IMR-90 (cell line): ENCODE data around the gene ADAM20. TPM values are rescaled to one million over a fixed set of nuclear protein-coding genes. Genes with fewer than 3 reads are reported as not detected.

Experiments
- ATAC-seq: fragments of 200-7000 bp; cut with Tn5 transposase; 2 replicates; pipeline ENCODE4 v1.9.1; 2020; ENCODE audit warnings: low read depth, mild to moderate bottlenecking, moderate library complexity
- BruUV-seq: library from RNA; stranded (reverse); fragments of 400-500 nt; replicated peaks from 2 replicates; lab custom pipeline; 2021; lab: Mats Ljungman, UMichigan
- CTCF ChIA-PET: fragments of 300-600 bp; formaldehyde crosslinking; extraction: SDS; loops from one replicate; lab custom pipeline; 2021; ENCODE audit warnings: antibody characterized with exemption; lab: Yijun Ruan, JAX
- POLR2A ChIA-PET: fragments of 300-600 bp; sonication (Branson Sonifier 250); formaldehyde crosslinking; loops from one replicate; lab custom pipeline; 2022; ENCODE audit warnings: antibody characterized with exemption; ENCODE audit not compliant: unreplicated experiment; lab: Charles Lee
- DNase-seq: peaks from one replicate; pipeline ENCODE4 v3.0.0; 2013
- H2AFZ ChIP-seq: replicated peaks from 2 replicates; pipeline ENCODE3; 2013; ENCODE audit warnings: low read length, mild to moderate bottlenecking; ENCODE audit not compliant: poor library complexity
- H2AK5ac ChIP-seq: 2 replicates; pipeline ENCODE4 v1.6.1; 2013; ENCODE audit warnings: low read depth, low read length, inconsistent platforms
- H2AK9ac ChIP-seq: replicated peaks from 2 replicates; pipeline ENCODE3; 2013; ENCODE audit warnings: mild to moderate bottlenecking, low read depth, low read length, moderate library complexity; ENCODE audit not compliant: poor library complexity
- H2BK120ac ChIP-seq: 2 replicates; pipeline ENCODE4 v1.6.1; 2013; ENCODE audit warnings: low read depth, low read length, inconsistent platforms
- H2BK15ac ChIP-seq: 3 replicates; pipeline ENCODE4 v1.6.1; 2013; ENCODE audit warnings: low read depth, low read length, inconsistent platforms
- H2BK20ac ChIP-seq: 2 replicates; pipeline ENCODE4 v1.6.1; 2013; ENCODE audit warnings: low read depth, mild to moderate bottlenecking, inconsistent platforms, low read length, moderate library complexity
- H2BK5ac ChIP-seq: 2 replicates; pipeline ENCODE4 v1.6.1; 2013; ENCODE audit warnings: mild to moderate bottlenecking, low read depth, low read length, inconsistent platforms; ENCODE audit not compliant: poor library complexity, severe bottlenecking
- H3K14ac ChIP-seq: replicated peaks from 2 replicates; pipeline ENCODE4 v1.6.1; 2013; ENCODE audit warnings: low read depth, low read length, inconsistent platforms
- H3K18ac ChIP-seq: 2 replicates; pipeline ENCODE4 v1.6.1; 2013; ENCODE audit warnings: low read depth, low read length, control low read depth
- H3K23ac ChIP-seq: 2 replicates; pipeline ENCODE4 v1.6.1; 2013; ENCODE audit warnings: low read depth, low read length, inconsistent platforms
- H3K27ac ChIP-seq: 2 replicates; pipeline ENCODE4 v1.5.1; 2013; ENCODE audit warnings: mild to moderate bottlenecking, control low read depth, low read length; ENCODE audit not compliant: insufficient read depth
- H3K27me3 ChIP-seq: 2 replicates; pipeline ENCODE4 v1.6.1; 2013; ENCODE audit warnings: low read length; ENCODE audit not compliant: control insufficient read depth, insufficient read depth
- H3K36me3 ChIP-seq: 2 replicates; pipeline ENCODE4 v1.6.1; 2013; ENCODE audit warnings: low read length, mixed read lengths; ENCODE audit not compliant: control insufficient read depth, insufficient read depth
- H3K4ac ChIP-seq: 2 replicates; pipeline ENCODE4 v1.6.1; 2013; ENCODE audit warnings: low read depth, low read length, inconsistent platforms
- H3K4me1 ChIP-seq: 2 replicates; pipeline ENCODE4 v1.6.1; 2013; ENCODE audit warnings: low read length, mixed read lengths; ENCODE audit not compliant: control insufficient read depth, insufficient read depth
- H3K4me2 ChIP-seq: 2 replicates; pipeline ENCODE4 v1.6.1; 2013; ENCODE audit warnings: low read depth, mild to moderate bottlenecking, control low read depth, low read length, moderate library complexity
- H3K4me3 ChIP-seq: 2 replicates; pipeline ENCODE4 v1.5.1; 2013; ENCODE audit warnings: low read depth, mild to moderate bottlenecking, control low read depth, low read length, moderate library complexity; ENCODE audit not compliant: insufficient read depth
- H3K56ac ChIP-seq: 2 replicates; pipeline ENCODE4 v1.6.1; 2013; ENCODE audit warnings: low read length, inconsistent platforms; ENCODE audit not compliant: insufficient read depth; ENCODE audit errors: extremely low read depth
- H3K79me1 ChIP-seq, 2 experiments: 2 replicates each; pipeline ENCODE4 v1.6.1; 2013; ENCODE audit warnings: low read length in 2 of 2, inconsistent platforms in 1 of 2, low read depth in 1 of 2
- H3K9ac ChIP-seq: 2 replicates; pipeline ENCODE4 v1.6.1; 2013; ENCODE audit warnings: low read depth, low read length, control low read depth
- H3K9me1 ChIP-seq: 2 replicates; pipeline ENCODE4 v1.6.1; 2013; ENCODE audit warnings: low read length, inconsistent platforms; ENCODE audit not compliant: insufficient read depth
- H3K9me3 ChIP-seq: 2 replicates; pipeline ENCODE4 v1.6.1; 2013; ENCODE audit warnings: low read length; ENCODE audit not compliant: control insufficient read depth, insufficient read depth
- H4K20me1 ChIP-seq: 2 replicates; pipeline ENCODE4 v1.6.1; 2013; ENCODE audit warnings: low read length, inconsistent platforms; ENCODE audit not compliant: insufficient read depth
- H4K5ac ChIP-seq: 2 replicates; pipeline ENCODE4 v1.6.1; 2013; ENCODE audit warnings: mild to moderate bottlenecking, low read depth, low read length, control low read depth
- H4K8ac ChIP-seq, 2 experiments: 2 replicates each; pipeline ENCODE4 v1.6.1; 2013; ENCODE audit warnings: low read depth in 2 of 2, low read length in 2 of 2, control low read depth in 1 of 2, inconsistent platforms in 1 of 2
- H4K91ac ChIP-seq: 2 replicates; pipeline ENCODE4 v1.6.1; 2013; ENCODE audit warnings: low read depth, low read length, inconsistent platforms; ENCODE audit not compliant: insufficient read depth
- BHLHE40 ChIP-seq: fragments of 150-350 bp; IDR thresholded peaks from 2 replicates; pipeline ENCODE4 v1.6.1; 2016; ENCODE audit warnings: mild to moderate bottlenecking, low read depth, low read length
- CEBPB ChIP-seq: IDR thresholded peaks from 2 replicates; pipeline ENCODE4 v1.6.1; 2012; ENCODE audit warnings: low read depth, low read length, improper control_type of control experiment
- CHD1 ChIP-seq: IDR thresholded peaks from 2 replicates; pipeline ENCODE4 v1.6.1; 2012; ENCODE audit warnings: low read depth, low read length, improper control_type of control experiment
- CTCF ChIP-seq: conservative IDR thresholded peaks from 2 replicates; pipeline ENCODE4 v1.5.1; 2012; ENCODE audit warnings: mild to moderate bottlenecking, low read depth, low read length, improper control_type of control experiment
- ELK1 ChIP-seq: fragments of 150-350 bp; IDR thresholded peaks from 2 replicates; pipeline ENCODE4 v1.6.1; 2016; ENCODE audit warnings: low read depth, mild to moderate bottlenecking, low read length, moderate library complexity, borderline replicate concordance
- FOS ChIP-seq: fragments of 150-350 bp; IDR thresholded peaks from 2 replicates; pipeline ENCODE4 v1.6.1; 2016; ENCODE audit warnings: low read depth, low read length
- MAFK ChIP-seq: IDR thresholded peaks from 2 replicates; pipeline ENCODE4 v1.6.1; 2012; ENCODE audit warnings: low read depth, low read length, improper control_type of control experiment
- MAZ ChIP-seq: IDR thresholded peaks from 2 replicates; pipeline ENCODE4 v1.6.1; 2012; ENCODE audit warnings: low read depth, mild to moderate bottlenecking, low read length, improper control_type of control experiment, moderate library complexity, borderline replicate concordance
- MXI1 ChIP-seq: IDR thresholded peaks from 2 replicates; pipeline ENCODE4 v1.6.1; 2012; ENCODE audit warnings: low read depth, mild to moderate bottlenecking, low read length, moderate library complexity, borderline replicate concordance
- NFE2L2 ChIP-seq: fragments of 150-350 bp; IDR thresholded peaks from 2 replicates; pipeline ENCODE4 v1.6.1; 2016; ENCODE audit warnings: low read depth, mild to moderate bottlenecking, low read length
- POLR2A ChIP-seq: IDR thresholded peaks from 2 replicates; pipeline ENCODE4 v1.6.1; 2012; ENCODE audit warnings: mild to moderate bottlenecking, low read depth, low read length
- RAD21 ChIP-seq: IDR thresholded peaks from 2 replicates; pipeline ENCODE4 v1.6.1; 2012; ENCODE audit warnings: low read length, improper control_type of control experiment
- RCOR1 ChIP-seq: IDR thresholded peaks from 2 replicates; pipeline ENCODE4 v1.6.1; 2012; ENCODE audit warnings: mild to moderate bottlenecking, low read length, improper control_type of control experiment; ENCODE audit not compliant: insufficient replicate concordance
- SMC3 ChIP-seq: fragments of 150-350 bp; IDR thresholded peaks from 2 replicates; pipeline ENCODE4 v1.6.1; 2016; ENCODE audit warnings: low read depth, mild to moderate bottlenecking, antibody characterized with exemption, low read length, moderate library complexity
- WGBS, 2 experiments: methylation state at CpG; one replicate each; pipeline versions ENCODE4 v1.1.5 to v1.1.7; 2013; ENCODE audit warnings: missing lambda C conversion rate in 2 of 2; ENCODE audit not compliant: insufficient read length in 1 of 2; ENCODE audit errors: extremely low coverage in 2 of 2; 5-methylcytosine and 5-hydroxymethylcytosine counted together
- dilution Hi-C: fragments of 300-500 bp; cut with HindIII; formaldehyde crosslinking; loops from one replicate; pipeline ENCODE4 v1.14.3; 2018; ENCODE audit warnings: low sequenced_read_pairs; ENCODE audit not compliant: unreplicated experiment
- in situ Hi-C: fragments of 300-500 bp; cut with MboI; formaldehyde crosslinking; loops from 3 replicates; pipeline ENCODE4 v1.14.3; 2019; ENCODE audit warnings: low sequenced_read_pairs, inconsistent platforms, mixed read lengths
- intact Hi-C: fragments of 100-400 bp; cut with micrococcal nuclease; formaldehyde crosslinking; loops from 2 replicates; pipeline ENCODE4 v1.10.0; 2022
- polyA plus RNA-seq, 3 experiments: library from polyadenylated mRNA; depleted of rRNA; stranded (reverse); fragments of >200 nt; gene quantifications; 2 replicates each; pipeline ENCODE4 v1.2.3, GENCODE V29; 2012; ENCODE audit warnings: low replicate concordance in 1 of 3
- total RNA-seq: library from RNA; depleted of rRNA; stranded (reverse); fragments of >200 nt; gene quantifications from 2 replicates; pipeline ENCODE4 v1.2.3, GENCODE V29; 2012
- TF ChIP-seq, protein P1 (sequence below): fragments of 150-350 bp; IDR thresholded peaks from 2 replicates; pipeline ENCODE4 v1.6.1; 2017; ENCODE audit warnings: mild to moderate bottlenecking, antibody characterized with exemption, low read length, low read depth

Gene ADAM20
- total and polyA plus RNA-seq, 2 of the 4 experiments (the other 2 are of a cell fraction) = 0.03 to 0.18 TPM

- Histone ChIP-seq H3K27ac (no peak overlapping the region), H3K23ac (no peak overlapping the region), H3K27me3 (no peaks in the 10 kb centered on the region), H2AK9ac (no peak overlapping the region), H4K91ac (no peak overlapping the region), H2BK20ac (no peak overlapping the region), H2BK120ac (no peak overlapping the region), H4K5ac (no peak overlapping the region), H4K8ac (no peak overlapping the region), H3K4me3 (no peak overlapping the region), H3K18ac (no peak overlapping the region), H3K4me1 (no peaks in the 10 kb centered on the region), H2BK15ac (no peak overlapping the region), H2BK5ac (no peak overlapping the region), H3K56ac (no peak overlapping the region), H3K14ac (no peak overlapping the region), H3K9ac (no peak overlapping the region), H2AFZ (no peak overlapping the region), H3K79me1 (no peaks in the 10 kb centered on the region), H3K4me2 (no peak overlapping the region), H3K4ac (no peak overlapping the region), H4K20me1 (no peaks in the 10 kb centered on the region), H3K9me1 (no peaks in the 10 kb centered on the region), H3K9me3 (0 out of 2 replicates have a peak, but pooled peaks cover 1% of the 10 kb centered on the region), H3K36me3 (no peaks in the 10 kb centered on the region), H2AK5ac (no peak overlapping the region)
- CTCF ChIA-PET = no interaction called here
- BruUV-seq = no TSS peak
- no CpG with 5 or more reads among the region's 4 CpGs for WGBS, 2 experiments
- intact Hi-C loops (no loop called here), in situ Hi-C loops (no loop called here), dilution Hi-C loops (no loop called here)
- no peak for ATAC-seq
- POLR2A ChIA-PET = no interaction called here
- no peak for DNase-seq
- TF ChIP-seq, protein P1, sequence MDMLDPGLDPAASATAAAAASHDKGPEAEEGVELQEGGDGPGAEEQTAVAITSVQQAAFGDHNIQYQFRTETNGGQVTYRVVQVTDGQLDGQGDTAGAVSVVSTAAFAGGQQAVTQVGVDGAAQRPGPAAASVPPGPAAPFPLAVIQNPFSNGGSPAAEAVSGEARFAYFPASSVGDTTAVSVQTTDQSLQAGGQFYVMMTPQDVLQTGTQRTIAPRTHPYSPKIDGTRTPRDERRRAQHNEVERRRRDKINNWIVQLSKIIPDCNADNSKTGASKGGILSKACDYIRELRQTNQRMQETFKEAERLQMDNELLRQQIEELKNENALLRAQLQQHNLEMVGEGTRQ = no peak
- no peak for TF ChIP-seq FOS
- no peak for TF ChIP-seq CTCF
- no peak for TF ChIP-seq MXI1
- TF ChIP-seq SMC3 = no peak
- TF ChIP-seq RCOR1 = no peak
- TF ChIP-seq CEBPB = no peak
- TF ChIP-seq MAFK = no peak
- TF ChIP-seq BHLHE40 = no peak
- no peak for TF ChIP-seq MAZ
- TF ChIP-seq CHD1 = no peak
- TF ChIP-seq POLR2A = no peak
- no peak for TF ChIP-seq RAD21
- TF ChIP-seq NFE2L2 = no peak
- TF ChIP-seq ELK1 = no peak
Observed at GRCh38 chr14:70514168-70515069, 20.4 kb downstream of the ADAM20 start.
